ENCODE data around the gene RNF207. TPM values are rescaled to one million over a fixed set of nuclear protein-coding genes. Genes with fewer than 3 reads are reported as not detected.
A peak's percentile ranks its signal among the peaks of the same experiment; 100 is the strongest.

Gene RNF207
- total RNA-seq, 1 experiment from 2014 or later: 9.2 TPM

DNA sequence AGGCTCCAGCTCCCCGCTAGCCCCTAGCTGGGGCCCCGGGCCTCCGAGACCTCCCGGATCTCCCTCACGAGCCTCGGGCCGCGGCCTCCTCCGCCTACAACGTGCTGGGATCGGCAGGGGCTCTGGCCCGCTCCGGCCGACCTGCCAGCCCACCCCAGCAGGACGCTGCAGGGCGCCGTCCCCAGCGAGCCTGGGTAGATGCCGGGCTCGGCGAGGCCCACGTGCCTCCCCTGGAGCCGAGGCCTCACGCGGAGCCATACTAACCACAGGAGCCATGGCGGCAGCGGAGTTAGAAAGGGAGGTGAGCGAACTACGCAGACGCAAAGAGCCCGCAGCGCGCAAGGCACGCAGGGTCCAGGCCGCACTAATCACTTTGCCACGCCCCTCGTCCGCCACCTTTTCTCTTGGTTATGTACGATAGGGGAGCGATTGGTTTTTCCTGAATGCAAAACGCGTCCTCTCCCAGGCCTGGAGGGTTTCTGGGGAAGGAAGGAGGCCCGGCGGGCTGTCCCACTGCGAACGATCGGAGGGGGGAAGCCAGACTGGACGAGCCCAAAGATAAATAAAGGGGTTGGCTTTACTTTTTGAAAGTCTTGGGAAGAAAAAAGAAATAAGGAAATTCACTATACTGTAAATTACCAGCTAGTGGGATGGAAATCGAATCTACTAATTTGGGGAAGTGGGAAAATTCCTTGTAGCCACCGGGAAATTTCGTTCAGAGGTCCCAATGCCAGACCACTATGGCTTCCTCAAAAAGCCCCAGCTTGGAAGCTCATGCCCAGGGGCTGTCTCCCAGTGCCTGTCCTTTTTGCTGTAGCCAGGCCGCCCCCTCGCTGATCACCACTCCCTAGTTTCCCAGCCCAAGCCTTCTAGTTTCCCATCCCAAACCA, 6.4 kb upstream of the RNF207 start, which contains the start of gene RPL22:
RPL22 (minus strand) TSS at position 298 of the 890 bp plus-strand sequence; CDS start at position 276, 22 bp downstream.
- ChIA-PET POLR2A (interaction anchor here (1.0 to 1.2 kb wide), 3 partner anchors 40 to 46 kb away, joined by 3 to 5 read pairs (median 5); partner anchors contain the start of gene HES3), CTCF (interaction anchor here (0.8 to 1.9 kb wide), 11 partner anchors 9 to 147 kb away, joined by 3 to 12 read pairs (median 4); no protein-coding TSS in a partner anchor)
- no peaks in the 10 kb centered on the region for H3K9me3 Mint-ChIP-seq
- TF ChIP-seq ETV6 (CRISPR knock-in tag; IDR thresholded peaks at IDR 0.05) (no peak; the same call in 1 of the 2 replicates), NFATC4 (CRISPR knock-in tag; IDR thresholded peaks at IDR 0.05) (no peak), ZNF317 (CRISPR knock-in tag; IDR thresholded peaks at IDR 0.05; ENCODE audit: borderline replicate concordance, low read depth) (0 out of 2 replicates have a peak, but pooled peaks have one; percentile 27), PRRX2 (CRISPR knock-in tag; IDR thresholded peaks at IDR 0.05) (no peak), JUN (CRISPR knock-in tag; IDR thresholded peaks at IDR 0.05) (peak; percentile 92), TCF7 (CRISPR knock-in tag; IDR thresholded peaks at IDR 0.05; ENCODE audit: low read depth) (no peak), ZNF423 (CRISPR knock-in tag; IDR thresholded peaks at IDR 0.05) (no peak), ZBTB43 (CRISPR knock-in tag; IDR thresholded peaks at IDR 0.05) (peak; percentile 78), TP53 (CRISPR knock-in tag; IDR thresholded peaks at IDR 0.05) (0 out of 2 replicates have a peak, but pooled peaks have one; percentile 66), ARID4B (CRISPR knock-in tag; IDR thresholded peaks at IDR 0.05; ENCODE audit: borderline replicate concordance) (peak; percentile 87; the same call in 1 of the 2 replicates), MYBL2 (CRISPR knock-in tag; IDR thresholded peaks at IDR 0.05) (peak; percentile 84; the same call in 1 of the 2 replicates), FOXP4 (CRISPR knock-in tag; IDR thresholded peaks at IDR 0.05) (peak; percentile 95), OVOL2 (CRISPR knock-in tag; IDR thresholded peaks at IDR 0.05; ENCODE audit: borderline replicate concordance) (no peak), GRHL2 (CRISPR knock-in tag; IDR thresholded peaks at IDR 0.05; ENCODE audit: insufficient replicate concordance, severe bottlenecking) (no peak), E2F1 (CRISPR knock-in tag; IDR thresholded peaks at IDR 0.05) (no peak), ZNF416 (CRISPR knock-in tag; IDR thresholded peaks at IDR 0.05) (0 out of 2 replicates have a peak, but pooled peaks have one; percentile 66), IRF2 (CRISPR knock-in tag; IDR thresholded peaks at IDR 0.05; ENCODE audit: borderline replicate concordance, low read depth) (no peak), MAX (CRISPR knock-in tag; IDR thresholded peaks at IDR 0.05) (peak; percentile 97)
- TF ChIP-seq, protein P1, sequence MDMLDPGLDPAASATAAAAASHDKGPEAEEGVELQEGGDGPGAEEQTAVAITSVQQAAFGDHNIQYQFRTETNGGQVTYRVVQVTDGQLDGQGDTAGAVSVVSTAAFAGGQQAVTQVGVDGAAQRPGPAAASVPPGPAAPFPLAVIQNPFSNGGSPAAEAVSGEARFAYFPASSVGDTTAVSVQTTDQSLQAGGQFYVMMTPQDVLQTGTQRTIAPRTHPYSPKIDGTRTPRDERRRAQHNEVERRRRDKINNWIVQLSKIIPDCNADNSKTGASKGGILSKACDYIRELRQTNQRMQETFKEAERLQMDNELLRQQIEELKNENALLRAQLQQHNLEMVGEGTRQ (CRISPR knock-in tag; IDR thresholded peaks at IDR 0.05): peak; percentile 65
- TF ChIP-seq, protein P2, sequence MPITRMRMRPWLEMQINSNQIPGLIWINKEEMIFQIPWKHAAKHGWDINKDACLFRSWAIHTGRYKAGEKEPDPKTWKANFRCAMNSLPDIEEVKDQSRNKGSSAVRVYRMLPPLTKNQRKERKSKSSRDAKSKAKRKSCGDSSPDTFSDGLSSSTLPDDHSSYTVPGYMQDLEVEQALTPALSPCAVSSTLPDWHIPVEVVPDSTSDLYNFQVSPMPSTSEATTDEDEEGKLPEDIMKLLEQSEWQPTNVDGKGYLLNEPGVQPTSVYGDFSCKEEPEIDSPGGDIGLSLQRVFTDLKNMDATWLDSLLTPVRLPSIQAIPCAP (CRISPR knock-in tag; IDR thresholded peaks at IDR 0.05): peak; percentile 91
- TF ChIP-seq, protein P3, sequence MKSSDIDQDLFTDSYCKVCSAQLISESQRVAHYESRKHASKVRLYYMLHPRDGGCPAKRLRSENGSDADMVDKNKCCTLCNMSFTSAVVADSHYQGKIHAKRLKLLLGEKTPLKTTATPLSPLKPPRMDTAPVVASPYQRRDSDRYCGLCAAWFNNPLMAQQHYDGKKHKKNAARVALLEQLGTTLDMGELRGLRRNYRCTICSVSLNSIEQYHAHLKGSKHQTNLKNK (CRISPR knock-in tag; IDR thresholded peaks at IDR 0.05): no peak
- TF ChIP-seq, protein P4, sequence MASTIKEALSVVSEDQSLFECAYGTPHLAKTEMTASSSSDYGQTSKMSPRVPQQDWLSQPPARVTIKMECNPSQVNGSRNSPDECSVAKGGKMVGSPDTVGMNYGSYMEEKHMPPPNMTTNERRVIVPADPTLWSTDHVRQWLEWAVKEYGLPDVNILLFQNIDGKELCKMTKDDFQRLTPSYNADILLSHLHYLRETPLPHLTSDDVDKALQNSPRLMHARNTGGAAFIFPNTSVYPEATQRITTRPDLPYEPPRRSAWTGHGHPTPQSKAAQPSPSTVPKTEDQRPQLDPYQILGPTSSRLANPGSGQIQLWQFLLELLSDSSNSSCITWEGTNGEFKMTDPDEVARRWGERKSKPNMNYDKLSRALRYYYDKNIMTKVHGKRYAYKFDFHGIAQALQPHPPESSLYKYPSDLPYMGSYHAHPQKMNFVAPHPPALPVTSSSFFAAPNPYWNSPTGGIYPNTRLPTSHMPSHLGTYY (CRISPR knock-in tag; IDR thresholded peaks at IDR 0.05): no peak

More for the DNA sequence above, 6.4 kb upstream of the RNF207 start, which contains the start of gene RPL22:
- DNase-seq (ENCODE audit: low spot score) (peak; percentile 99), ATAC-seq (peak; percentile 93)
- Mint-ChIP-seq H3K27me3 (ENCODE audit: low read depth) (no peaks in the 10 kb centered on the region), H3K27ac (peak within 1 kb of the TSS; percentile 96), H3K4me3 (peak within 1 kb of the TSS; percentile 97), H3K4me1 (peaks cover 37% of the 10 kb centered on the region), H3K36me3 (peaks cover 30% of the 10 kb centered on the region)

Data from WTC11 (cell line).